Large intestine (tissue), 3 donors: ENCODE data around the gene ADGRA1. TPM values are rescaled to one million over a fixed set of nuclear protein-coding genes. Genes with fewer than 3 reads are reported as not detected.

ENCODE experiments used
- DNase-seq, 2 donors: peaks; one replicate each; pipeline versions ENCODE4 v3.0.0 to v3.0.0-alpha.2; 2013
- H3K27ac ChIP-seq: one replicate; pipeline ENCODE4 v1.5.1; 2013; ENCODE audit warnings: low read length
- H3K27me3 ChIP-seq: 2 replicates; pipeline ENCODE4 v1.6.1; 2013; ENCODE audit warnings: low read length; ENCODE audit not compliant: control insufficient read depth, insufficient read depth
- H3K36me3 ChIP-seq: 2 replicates; pipeline ENCODE4 v1.6.1; 2013; ENCODE audit warnings: low read length; ENCODE audit not compliant: control insufficient read depth, insufficient read depth
- H3K4me1 ChIP-seq: one replicate; pipeline ENCODE4 v1.6.1; 2013; ENCODE audit warnings: low read length; ENCODE audit not compliant: control insufficient read depth, insufficient read depth
- H3K4me3 ChIP-seq: one replicate; pipeline ENCODE4 v1.5.1; 2013; ENCODE audit warnings: low read length
- H3K9me3 ChIP-seq: one replicate; pipeline ENCODE4 v1.6.1; 2013; ENCODE audit warnings: mild to moderate bottlenecking, low read depth, low read length, moderate library complexity; ENCODE audit not compliant: control insufficient read depth
- WGBS: methylation state at CpG from one replicate; pipeline ENCODE4 v1.1.5; 2013; ENCODE audit warnings: low lambda C conversion rate; ENCODE audit not compliant: insufficient coverage; 5-methylcytosine and 5-hydroxymethylcytosine counted together
- polyA plus RNA-seq: library from polyadenylated mRNA; unstranded; fragments of 120-200 nt; gene quantifications from one replicate; pipeline ENCODE4 v1.2.1, GENCODE V29; 2013

Gene ADGRA1
- polyA plus RNA-seq, 1 donor: 0.40 TPM

DNA sequence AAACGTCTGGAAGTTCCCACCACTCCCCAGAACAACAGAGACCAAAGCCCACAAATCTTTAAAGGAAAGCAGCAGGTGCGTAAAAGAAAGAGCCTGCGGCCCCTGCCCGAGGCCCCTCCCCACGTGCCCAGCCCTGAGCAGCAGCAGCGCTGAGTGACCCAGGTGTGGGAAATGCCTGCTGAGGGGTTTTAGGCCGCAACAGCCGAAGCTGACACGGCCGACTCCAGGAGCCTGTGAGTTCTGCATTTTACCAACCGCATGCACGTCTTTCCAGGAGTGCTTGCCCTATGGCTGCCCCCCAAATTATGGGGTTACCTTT is 70.7 kb downstream of the ADGRA1 start:
- Histone ChIP-seq H3K9me3 (peaks cover 4% of the 10 kb centered on the region), H3K4me3 (peak overlapping the region; percentile 17), H3K36me3 (peaks cover 7% of the 10 kb centered on the region), H3K27me3 (peaks cover 5% of the 10 kb centered on the region), H3K4me1 (peaks cover 28% of the 10 kb centered on the region), H3K27ac (peak overlapping the region; percentile 89)
- WGBS: no CpG with 5 or more reads among the region's 12 CpGs
- DNase-seq: no peak

DNA sequence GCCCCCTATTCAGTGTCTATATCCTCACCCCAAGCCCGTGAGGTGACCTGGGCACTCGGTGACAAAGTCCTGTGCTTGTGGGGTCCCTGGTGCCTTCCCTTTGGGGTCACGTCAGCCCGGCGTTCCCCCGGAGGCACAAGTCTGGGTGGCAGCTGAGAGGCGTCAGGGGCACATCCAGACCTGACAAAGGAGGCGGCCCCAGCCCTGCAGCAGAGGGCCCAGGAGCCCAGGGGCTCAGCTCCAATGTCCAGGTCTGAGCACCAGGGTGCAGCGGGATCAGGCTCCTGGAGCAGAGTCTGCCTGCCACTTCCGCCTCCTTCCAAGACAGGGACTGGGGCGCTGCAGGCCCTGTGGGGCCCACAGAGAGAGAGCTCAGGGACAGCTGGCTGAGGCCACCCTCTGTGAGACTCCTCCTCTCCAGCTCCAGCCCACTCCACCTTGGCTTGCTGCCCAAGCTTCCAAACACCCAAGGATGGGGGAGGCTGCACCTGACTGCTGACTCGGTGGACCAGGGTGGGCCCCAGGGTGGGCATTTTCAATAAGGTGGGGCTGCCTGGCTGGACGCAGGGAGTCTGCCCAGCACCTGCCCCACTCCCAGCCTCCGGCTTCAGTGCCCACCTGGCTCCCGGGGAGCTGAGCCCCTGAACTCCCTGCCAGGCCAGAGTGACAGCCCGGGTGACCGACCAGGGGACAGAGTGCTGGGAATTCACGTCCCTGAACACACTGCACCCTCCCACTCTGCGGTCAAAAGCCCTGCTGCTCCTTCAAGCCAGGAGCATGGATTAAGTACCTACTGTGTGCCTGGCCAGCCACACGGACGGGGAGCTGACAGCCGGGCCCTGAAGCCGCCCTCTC is 71.3 kb downstream of the ADGRA1 start:
- H3K27me3 ChIP-seq: peaks cover 5% of the 10 kb centered on the region
- H3K4me3 ChIP-seq: peak overlapping the region; percentile 30
- WGBS: 0% methylated on average over 1 of the region's 23 CpGs
- H3K27ac ChIP-seq: peak overlapping the region; percentile 89
- DNase-seq: peak; percentile 91 to 95
- H3K4me1 ChIP-seq: peaks cover 28% of the 10 kb centered on the region
- peaks cover 7% of the 10 kb centered on the region for H3K36me3 ChIP-seq
- H3K9me3 ChIP-seq: peaks cover 4% of the 10 kb centered on the region

DNA sequence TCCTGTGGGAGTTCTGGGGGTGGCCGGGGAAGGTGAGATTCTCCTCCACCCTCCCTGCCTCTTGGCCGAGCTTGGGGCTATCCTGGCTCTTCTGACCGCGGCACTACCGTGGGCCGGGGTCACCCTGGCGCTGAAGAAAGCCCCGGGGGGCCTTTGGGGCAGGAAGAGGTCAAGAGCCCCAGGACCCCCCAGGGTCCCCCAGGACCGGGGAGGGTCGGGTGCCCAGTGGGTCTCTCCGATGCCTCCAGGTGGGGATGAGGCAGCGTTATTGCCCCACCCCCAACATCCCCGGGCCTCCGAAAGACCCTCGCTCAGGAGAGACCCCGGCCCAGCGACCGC is 71.9 kb downstream of the ADGRA1 start:
- H3K9me3 ChIP-seq: peaks cover 4% of the 10 kb centered on the region
- H3K36me3 ChIP-seq: peaks cover 7% of the 10 kb centered on the region
- DNase-seq: no peak
- no CpG with 5 or more reads among the region's 18 CpGs for WGBS
- H3K4me1 ChIP-seq: peaks cover 28% of the 10 kb centered on the region
- H3K4me3 ChIP-seq: peak overlapping the region; percentile 30
- H3K27me3 ChIP-seq: peaks cover 5% of the 10 kb centered on the region
- H3K27ac ChIP-seq: peak overlapping the region; percentile 89

- peaks cover 28% of the 10 kb centered on the region for H3K4me1 ChIP-seq
- H3K27me3 ChIP-seq: peaks cover 5% of the 10 kb centered on the region
- DNase-seq: peak; percentile 83 to 92
- WGBS: no CpG with 5 or more reads among the region's 108 CpGs
- peak within 1 kb of the TSS; percentile 89 for H3K27ac ChIP-seq
- peak within 1 kb of the TSS; percentile 79 for H3K4me3 ChIP-seq
- peaks cover 7% of the 10 kb centered on the region for H3K36me3 ChIP-seq
- peaks cover 4% of the 10 kb centered on the region for H3K9me3 ChIP-seq
Measured at GRCh38 chr10:133159950-133160825, 72.5 kb downstream of the ADGRA1 start, which contains the start of gene KNDC1. Gene KNDC1 (plus strand): TSS chr10:133160219. CDS start chr10:133160468, 249 bp downstream.

- H3K4me3 ChIP-seq: peak overlapping the region; percentile 79
- H3K27me3 ChIP-seq: peaks cover 5% of the 10 kb centered on the region
- peaks cover 7% of the 10 kb centered on the region for H3K36me3 ChIP-seq
- H3K27ac ChIP-seq: peak overlapping the region; percentile 76
- peak in 1 of 2 donors; percentile 41 for DNase-seq
- H3K4me1 ChIP-seq: peaks cover 28% of the 10 kb centered on the region
- no CpG with 5 or more reads among the region's 29 CpGs for WGBS
- peaks cover 4% of the 10 kb centered on the region for H3K9me3 ChIP-seq
Measured at GRCh38 chr10:133160826-133161471, 73.2 kb downstream of the ADGRA1 start.

- Histone ChIP-seq H3K4me3 (peak overlapping the region; percentile 79), H3K27ac (peak overlapping the region; percentile 76), H3K9me3 (peaks cover 4% of the 10 kb centered on the region), H3K36me3 (peaks cover 7% of the 10 kb centered on the region), H3K27me3 (peaks cover 5% of the 10 kb centered on the region), H3K4me1 (peaks cover 28% of the 10 kb centered on the region)
- WGBS: no CpG with 5 or more reads among the region's 33 CpGs
- peak in 1 of 2 donors; percentile 28 for DNase-seq
Measured at GRCh38 chr10:133161486-133162109, 73.9 kb downstream of the ADGRA1 start.

DNA sequence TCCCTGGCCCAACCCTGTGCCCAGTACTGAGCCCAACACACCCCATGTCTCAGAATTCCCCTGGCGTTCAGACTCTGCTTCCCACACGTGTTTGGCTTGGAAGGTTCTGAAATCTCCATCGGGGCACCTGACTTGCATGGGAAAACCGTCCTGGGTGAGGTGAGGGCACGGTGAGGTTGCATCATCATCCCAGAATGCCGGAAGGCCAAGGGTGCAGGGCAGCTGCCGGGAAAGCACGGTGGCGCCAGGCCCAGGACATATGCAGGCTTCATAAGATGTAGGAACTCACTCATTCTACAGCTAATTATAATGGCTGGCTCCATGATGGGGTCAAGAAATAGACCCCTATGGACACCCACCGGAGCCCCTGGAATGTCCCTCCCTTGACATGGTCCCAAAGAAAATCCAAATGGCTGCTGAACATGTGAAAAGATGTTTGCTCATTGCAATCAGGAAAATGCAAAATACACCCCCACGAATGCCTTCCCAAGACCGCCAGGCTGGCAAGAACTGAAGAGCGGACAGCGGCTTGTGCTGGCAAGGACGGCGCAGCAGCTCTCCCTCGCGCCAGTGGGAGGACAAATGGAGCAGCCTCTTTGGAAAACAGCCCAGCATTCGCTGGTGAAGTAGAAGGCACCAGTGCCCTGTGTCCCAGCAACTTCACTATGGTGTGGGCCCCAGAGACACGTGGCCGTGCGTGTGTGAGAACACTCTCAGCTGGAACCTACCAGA is 74.6 kb downstream of the ADGRA1 start:
- Histone ChIP-seq H3K4me3 (no peak overlapping the region), H3K27me3 (peaks cover 5% of the 10 kb centered on the region), H3K9me3 (no peaks in the 10 kb centered on the region), H3K4me1 (peaks cover 28% of the 10 kb centered on the region), H3K27ac (no peak overlapping the region), H3K36me3 (peaks cover 10% of the 10 kb centered on the region)
- WGBS: no CpG with 5 or more reads among the region's 22 CpGs
- peak in 1 of 2 donors; percentile 22 for DNase-seq

DNA sequence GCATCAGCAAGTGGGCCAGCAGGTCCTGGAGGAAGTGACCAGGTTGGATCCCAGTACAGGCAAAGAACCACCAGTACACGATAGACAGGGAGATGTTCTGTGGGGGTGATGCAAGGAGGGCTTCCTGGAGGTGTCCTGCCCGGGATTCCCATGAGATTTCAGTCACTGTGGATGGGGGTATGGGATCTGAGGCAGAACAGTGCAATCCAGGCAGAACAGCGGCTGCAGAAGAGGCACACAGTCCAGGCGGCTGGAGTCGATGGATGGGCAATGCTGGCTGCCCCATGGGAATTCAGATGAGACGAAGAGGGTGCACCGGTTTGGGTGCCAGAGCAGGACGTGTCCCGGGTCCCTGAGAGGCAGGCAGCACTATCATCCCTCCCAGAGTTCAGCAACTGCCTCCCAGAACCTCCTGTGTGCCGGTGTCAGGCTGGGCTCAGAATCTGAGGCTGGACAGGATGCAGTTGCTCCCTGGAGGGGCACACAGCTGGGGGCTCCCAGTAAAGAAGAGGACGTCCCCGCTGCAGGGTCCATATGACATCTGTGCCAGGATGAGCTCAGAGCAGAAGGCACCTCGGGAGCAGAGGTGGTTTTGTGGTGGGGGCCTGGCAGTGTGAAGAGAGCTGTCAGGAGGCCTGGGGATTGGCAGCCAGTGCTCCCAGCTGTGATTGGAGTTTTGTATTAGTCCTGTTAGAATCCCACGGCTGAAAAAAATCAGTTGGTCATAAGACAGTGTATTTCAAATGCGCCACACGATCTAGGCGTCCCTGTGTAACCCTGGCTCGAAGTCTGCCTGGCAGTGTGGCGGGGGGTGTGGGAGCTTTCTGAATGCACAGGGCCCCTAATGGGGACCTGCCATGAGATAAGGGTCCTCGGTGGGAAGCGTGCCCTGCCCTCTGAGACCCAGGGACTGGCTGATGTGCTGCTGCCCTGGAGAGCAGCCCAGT is 75.5 kb downstream of the ADGRA1 start:
- Histone ChIP-seq H3K9me3 (no peaks in the 10 kb centered on the region), H3K4me3 (no peak overlapping the region), H3K36me3 (peaks cover 17% of the 10 kb centered on the region), H3K27me3 (peaks cover 5% of the 10 kb centered on the region), H3K27ac (no peak overlapping the region), H3K4me1 (peaks cover 28% of the 10 kb centered on the region)
- WGBS: no CpG with 5 or more reads among the region's 21 CpGs
- no peak for DNase-seq
